ENCODE results near the gene NR5A1. TPM values are rescaled to one million over a fixed set of nuclear protein-coding genes. Genes with fewer than 3 reads are reported as not detected.

NR5A1 gene
- not detected for total RNA-seq
- not detected for polyA plus RNA-seq
- long read RNA-seq, donor 1 = 0 reads
- long read RNA-seq, donor 2 = 0 reads

GRCh38 chr9:124506931-124507879 is at the start of gene NR5A1:
Gene NR5A1, minus strand, starts transcription at chr9:124507399. Its CDS starts 4,004 bp downstream, at chr9:124503395.
- Histone ChIP-seq H3K4me3 (ENCODE audit: low read length in 2 of 2) (no peak within 1 kb of the TSS), H3K9me3 (ENCODE audit: control insufficient read depth, low read length) (no peaks in the 10 kb centered on the region), H3K27ac (ENCODE audit: low read depth in 1 of 2, low read length in 2 of 2) (no peak within 1 kb of the TSS), H3K4me1 (ENCODE audit: control insufficient read depth in 1 of 2, insufficient read depth in 2 of 2, low read length in 2 of 2) (no peaks in the 10 kb centered on the region), H3K27me3 (ENCODE audit: control insufficient read depth in 1 of 2, insufficient read depth in 2 of 2, low read length in 1 of 2) (no peaks in the 10 kb centered on the region), H3K36me3 (ENCODE audit: control insufficient read depth in 1 of 2, insufficient read depth in 2 of 2, low read length in 1 of 2) (no peaks in the 10 kb centered on the region)
- DNase-seq = peak in 1 of 2 donors; percentile 45
- intact Hi-C loops (cut with DNase I) = no loop called here
- 94 to 96% methylated on average over 27 to 34 of the region's 34 CpGs for WGBS, 2 donors
- ATAC-seq (ENCODE audit: low FRiP score) = no peak

- WGBS, 2 donors = 82 to 88% methylated on average over 3 of the region's 3 CpGs
- ATAC-seq (ENCODE audit: low FRiP score) = no peak
- intact Hi-C loops (cut with DNase I) = no loop called here
Measured at GRCh38 chr9:124555043-124555442, 47.8 kb upstream of the NR5A1 start.

GRCh38 chr9:124553738-124554137 is 46.5 kb upstream of the NR5A1 start:
- DNase-seq (no peak), ATAC-seq (ENCODE audit: low FRiP score) (no peak)
- Histone ChIP-seq H3K27me3 (ENCODE audit: control insufficient read depth in 1 of 2, insufficient read depth in 2 of 2, low read length in 1 of 2) (no peaks in the 10 kb centered on the region), H3K36me3 (ENCODE audit: control insufficient read depth in 1 of 2, insufficient read depth in 2 of 2, low read length in 1 of 2) (no peaks in the 10 kb centered on the region), H3K27ac (ENCODE audit: low read depth in 1 of 2, low read length in 2 of 2) (no peak overlapping the region), H3K4me3 (ENCODE audit: low read length in 2 of 2) (no peak overlapping the region), H3K4me1 (ENCODE audit: control insufficient read depth in 1 of 2, insufficient read depth in 2 of 2, low read length in 2 of 2) (no peaks in the 10 kb centered on the region), H3K9me3 (ENCODE audit: control insufficient read depth, low read length) (peaks cover 1% of the 10 kb centered on the region)
- 35 to 49% methylated on average over 3 of the region's 3 CpGs for WGBS, 2 donors
- intact Hi-C loops (cut with DNase I) = no loop called here

More at GRCh38 chr9:124555043-124555442, 47.8 kb upstream of the NR5A1 start:
- no peak overlapping the region for H3K4me3 ChIP-seq (ENCODE audit: low read length in 2 of 2)
- DNase-seq = no peak
- H3K36me3 ChIP-seq (ENCODE audit: control insufficient read depth in 1 of 2, insufficient read depth in 2 of 2, low read length in 1 of 2) = no peaks in the 10 kb centered on the region
- no peaks in the 10 kb centered on the region for H3K27me3 ChIP-seq (ENCODE audit: control insufficient read depth in 1 of 2, insufficient read depth in 2 of 2, low read length in 1 of 2)
- no peak overlapping the region for H3K27ac ChIP-seq (ENCODE audit: low read depth in 1 of 2, low read length in 2 of 2)
- H3K4me1 ChIP-seq (ENCODE audit: control insufficient read depth in 1 of 2, insufficient read depth in 2 of 2, low read length in 2 of 2) = no peaks in the 10 kb centered on the region
- peaks cover 1% of the 10 kb centered on the region for H3K9me3 ChIP-seq (ENCODE audit: control insufficient read depth, low read length)

GRCh38 chr9:124552273-124552605 is 45.0 kb upstream of the NR5A1 start:
- ATAC-seq (ENCODE audit: low FRiP score) = no peak
- 93 to 97% methylated on average over 2 of the region's 2 CpGs for WGBS, 2 donors

GRCh38 chr9:124551472-124552272 is 44.5 kb upstream of the NR5A1 start:
- ATAC-seq (ENCODE audit: low FRiP score) (no peak), DNase-seq (no peak)
- H3K9me3 ChIP-seq (ENCODE audit: control insufficient read depth, low read length) = peaks cover 1% of the 10 kb centered on the region
- WGBS, 2 donors = 16% methylated on average over 4 of the region's 4 CpGs
- H3K36me3 ChIP-seq (ENCODE audit: control insufficient read depth in 1 of 2, insufficient read depth in 2 of 2, low read length in 1 of 2) = no peaks in the 10 kb centered on the region
- no peak overlapping the region for H3K27ac ChIP-seq (ENCODE audit: low read depth in 1 of 2, low read length in 2 of 2)
- H3K27me3 ChIP-seq (ENCODE audit: control insufficient read depth in 1 of 2, insufficient read depth in 2 of 2, low read length in 1 of 2) = no peaks in the 10 kb centered on the region
- H3K4me1 ChIP-seq (ENCODE audit: control insufficient read depth in 1 of 2, insufficient read depth in 2 of 2, low read length in 2 of 2) = no peaks in the 10 kb centered on the region
- no peak overlapping the region for H3K4me3 ChIP-seq (ENCODE audit: low read length in 2 of 2)
- intact Hi-C loops (cut with DNase I) = no loop called here

More at GRCh38 chr9:124552273-124552605, 45.0 kb upstream of the NR5A1 start:
- Histone ChIP-seq H3K4me1 (ENCODE audit: control insufficient read depth in 1 of 2, insufficient read depth in 2 of 2, low read length in 2 of 2) (no peaks in the 10 kb centered on the region), H3K27ac (ENCODE audit: low read depth in 1 of 2, low read length in 2 of 2) (no peak overlapping the region), H3K9me3 (ENCODE audit: control insufficient read depth, low read length) (peaks cover 1% of the 10 kb centered on the region), H3K27me3 (ENCODE audit: control insufficient read depth in 1 of 2, insufficient read depth in 2 of 2, low read length in 1 of 2) (no peaks in the 10 kb centered on the region), H3K36me3 (ENCODE audit: control insufficient read depth in 1 of 2, insufficient read depth in 2 of 2, low read length in 1 of 2) (no peaks in the 10 kb centered on the region), H3K4me3 (ENCODE audit: low read length in 2 of 2) (no peak overlapping the region)
- intact Hi-C loops (cut with DNase I) = no loop called here
- no peak for DNase-seq

- no peaks in the 10 kb centered on the region for H3K4me1 ChIP-seq (ENCODE audit: control insufficient read depth in 1 of 2, insufficient read depth in 2 of 2, low read length in 2 of 2)
- DNase-seq (no peak), ATAC-seq (ENCODE audit: low FRiP score) (no peak)
- H3K4me3 ChIP-seq (ENCODE audit: low read length in 2 of 2) = no peak overlapping the region
- H3K9me3 ChIP-seq (ENCODE audit: control insufficient read depth, low read length) = no peaks in the 10 kb centered on the region
- H3K27ac ChIP-seq (ENCODE audit: low read depth in 1 of 2, low read length in 2 of 2) = no peak overlapping the region
- H3K27me3 ChIP-seq (ENCODE audit: control insufficient read depth in 1 of 2, insufficient read depth in 2 of 2, low read length in 1 of 2) = no peaks in the 10 kb centered on the region
- H3K36me3 ChIP-seq (ENCODE audit: control insufficient read depth in 1 of 2, insufficient read depth in 2 of 2, low read length in 1 of 2) = no peaks in the 10 kb centered on the region
- intact Hi-C loops (cut with DNase I) = no loop called here
- 90 to 92% methylated on average over 2 of the region's 2 CpGs for WGBS, 2 donors
Measured at GRCh38 chr9:124550072-124550471, 42.9 kb upstream of the NR5A1 start.

- Histone ChIP-seq H3K9me3 (ENCODE audit: control insufficient read depth, low read length) (no peaks in the 10 kb centered on the region), H3K27ac (ENCODE audit: low read depth in 1 of 2, low read length in 2 of 2) (no peak overlapping the region), H3K4me1 (ENCODE audit: control insufficient read depth in 1 of 2, insufficient read depth in 2 of 2, low read length in 2 of 2) (no peaks in the 10 kb centered on the region), H3K4me3 (ENCODE audit: low read length in 2 of 2) (no peak overlapping the region), H3K36me3 (ENCODE audit: control insufficient read depth in 1 of 2, insufficient read depth in 2 of 2, low read length in 1 of 2) (no peaks in the 10 kb centered on the region), H3K27me3 (ENCODE audit: control insufficient read depth in 1 of 2, insufficient read depth in 2 of 2, low read length in 1 of 2) (no peaks in the 10 kb centered on the region)
- intact Hi-C loops (cut with DNase I) = no loop called here
- ATAC-seq (ENCODE audit: low FRiP score) (no peak), DNase-seq (no peak)
- 58 to 72% methylated on average over 1 of the region's 1 CpG for WGBS, 2 donors
Measured at GRCh38 chr9:124549016-124549415, 41.8 kb upstream of the NR5A1 start.

- no peaks in the 10 kb centered on the region for H3K27me3 ChIP-seq (ENCODE audit: control insufficient read depth in 1 of 2, insufficient read depth in 2 of 2, low read length in 1 of 2)
- H3K4me3 ChIP-seq (ENCODE audit: low read length in 2 of 2) = no peak overlapping the region
- H3K4me1 ChIP-seq (ENCODE audit: control insufficient read depth in 1 of 2, insufficient read depth in 2 of 2, low read length in 2 of 2) = no peaks in the 10 kb centered on the region
- 95 to 100% methylated on average over 2 of the region's 2 CpGs for WGBS, 2 donors
- H3K27ac ChIP-seq (ENCODE audit: low read depth in 1 of 2, low read length in 2 of 2) = no peak overlapping the region
- H3K9me3 ChIP-seq (ENCODE audit: control insufficient read depth, low read length) = no peaks in the 10 kb centered on the region
- no peak for DNase-seq
- no peaks in the 10 kb centered on the region for H3K36me3 ChIP-seq (ENCODE audit: control insufficient read depth in 1 of 2, insufficient read depth in 2 of 2, low read length in 1 of 2)
- intact Hi-C loops (cut with DNase I) = no loop called here
- ATAC-seq (ENCODE audit: low FRiP score) = no peak
Measured at GRCh38 chr9:124544535-124544934, 37.3 kb upstream of the NR5A1 start.

All from aorta (tissue), 5 donors.